Glomerular endothelial cell (primary cell): Measurements from ENCODE around the gene ANHX. TPM values are rescaled to one million over a fixed set of nuclear protein-coding genes. Genes with fewer than 3 reads are reported as not detected.
"Not testable (repeated sequence)": the region's sequence is repeated elsewhere in the genome, so short reads cannot be mapped to it uniquely, and the experiment has no call there.

Source experiments
- DNase-seq: peaks from one replicate; pipeline ENCODE4 v3.0.0-alpha.2; 2011; ENCODE audit warnings: low read depth, low spot score; ENCODE audit errors: extremely low read depth
- total RNA-seq: library from RNA; depleted of rRNA; stranded (reverse); fragments of >200 nt; gene quantifications from 2 replicates; pipeline ENCODE4 v1.2.3, GENCODE V29; 2015

The ANHX gene
- not detected in 2 replicates for total RNA-seq

DNA sequence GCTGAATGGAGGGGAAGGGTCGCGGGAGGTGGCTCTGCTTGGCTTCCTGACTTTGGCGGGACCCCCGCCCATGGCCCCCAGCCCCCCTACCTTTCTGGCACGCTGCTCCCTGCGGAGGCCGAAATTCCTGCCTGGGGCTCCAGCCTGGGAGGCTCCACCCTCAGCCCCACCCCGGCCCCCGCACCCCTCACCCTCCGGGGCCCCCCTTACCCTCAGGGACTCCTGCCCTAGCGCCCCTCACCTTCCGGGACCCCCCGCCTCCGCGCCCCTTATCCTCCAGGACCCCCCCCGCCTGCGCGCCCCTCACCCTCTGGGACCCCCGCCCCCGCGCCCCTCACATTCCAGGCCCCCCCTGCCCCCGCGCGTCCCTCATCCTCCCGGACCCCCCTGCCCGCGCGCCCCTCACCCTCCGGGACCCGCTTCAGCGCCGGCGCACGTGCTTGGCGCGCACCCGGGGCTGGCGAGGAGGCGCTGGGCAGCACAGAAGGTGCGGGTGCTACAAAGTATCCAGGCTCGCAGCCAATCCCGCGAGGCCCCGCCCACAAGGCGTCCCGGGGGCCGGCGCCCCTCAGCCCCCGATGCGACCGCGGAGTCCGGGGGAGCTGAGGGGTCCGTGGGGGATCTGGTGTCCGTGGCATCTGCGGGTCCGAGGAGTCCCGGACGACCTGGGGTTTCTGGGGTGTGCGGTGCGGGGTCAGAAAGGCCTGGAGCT is at the start of gene ANHX:
Gene ANHX, minus strand, starts transcription at position 477 of the 712 bp plus-strand sequence. CDS start 1,521 bp downstream, outside the sequence.
- no peak for DNase-seq

DNA sequence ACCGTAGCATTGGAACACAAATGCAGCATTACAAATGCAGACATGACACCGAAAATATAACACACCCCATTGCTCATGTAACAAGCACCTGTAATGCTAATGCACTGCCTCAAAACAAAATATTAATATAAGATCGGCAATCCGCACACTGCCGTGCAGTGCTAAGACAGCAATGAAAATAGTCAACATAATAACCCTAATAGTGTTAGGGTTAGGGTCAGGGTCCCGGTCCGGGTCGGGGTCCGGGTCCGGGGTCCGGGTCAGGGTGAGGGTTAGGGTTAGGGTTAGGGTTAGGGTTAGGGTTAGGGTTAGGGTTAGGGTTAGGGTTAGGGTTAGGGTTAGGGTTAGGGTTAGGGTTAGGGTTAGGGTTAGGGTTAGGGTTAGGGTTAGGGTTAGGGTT is 29.0 kb upstream of the ANHX start:
- DNase-seq = not testable (repeated sequence)

DNA sequence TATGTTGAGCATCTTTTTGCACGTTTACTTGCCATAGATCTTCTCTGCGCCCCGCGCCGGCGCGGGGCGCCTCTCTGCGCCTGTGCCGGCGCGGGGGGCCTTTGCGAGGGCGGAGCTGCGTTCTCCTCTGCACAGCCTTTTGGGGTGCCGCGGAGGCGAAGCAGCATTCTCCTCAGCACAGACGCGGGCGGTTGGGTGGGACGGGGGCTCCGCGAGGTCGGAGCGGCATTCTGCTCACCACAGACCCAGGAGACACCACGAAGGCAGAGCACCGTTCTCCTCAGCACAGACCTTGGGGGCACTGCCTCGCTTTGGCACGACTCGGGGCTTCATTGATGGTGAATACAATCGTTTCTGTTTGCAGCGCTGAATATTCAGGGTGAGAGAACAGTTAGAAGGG is 28.5 kb upstream of the ANHX start:
- DNase-seq = no peak

DNA sequence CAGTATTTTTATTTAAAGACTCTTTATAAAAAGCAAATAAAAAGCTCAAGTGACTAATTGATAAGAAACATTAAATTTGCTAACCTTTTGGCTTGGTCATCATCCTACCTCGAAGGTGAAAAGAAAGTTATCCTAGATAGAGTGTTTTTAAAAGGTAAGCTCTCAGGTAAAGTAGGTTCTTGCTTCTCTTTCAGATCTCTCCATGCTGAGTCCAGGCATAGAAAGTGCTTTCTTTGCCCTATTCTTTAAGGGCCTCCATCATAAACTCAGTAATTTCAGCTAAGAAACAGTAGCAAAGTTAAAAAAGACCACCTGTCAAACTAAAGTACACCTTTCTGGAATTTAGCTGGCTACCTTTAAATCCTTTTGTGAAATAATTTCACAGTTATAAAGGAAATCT is 20.6 kb upstream of the ANHX start:
- DNase-seq = no peak

DNA sequence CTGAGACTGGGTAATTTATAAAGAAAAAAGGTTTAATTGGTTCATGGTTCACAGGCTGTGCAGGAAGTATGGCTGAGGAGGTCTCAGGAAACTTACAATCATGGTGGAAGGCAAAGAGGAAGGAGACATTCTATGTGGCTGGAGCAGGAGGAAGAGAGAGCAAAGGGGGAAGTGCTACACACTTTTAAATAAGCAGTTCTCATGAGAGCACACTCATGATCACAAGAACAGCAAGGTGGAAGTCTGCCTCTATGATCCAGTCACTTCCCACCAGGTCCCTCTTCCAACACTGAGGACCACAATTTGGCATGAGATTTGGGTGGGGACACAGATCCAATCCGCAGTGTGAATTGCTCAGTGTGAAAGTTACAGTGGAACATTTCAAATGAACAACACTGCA is 20.2 kb upstream of the ANHX start:
- DNase-seq = not testable (repeated sequence)

DNA sequence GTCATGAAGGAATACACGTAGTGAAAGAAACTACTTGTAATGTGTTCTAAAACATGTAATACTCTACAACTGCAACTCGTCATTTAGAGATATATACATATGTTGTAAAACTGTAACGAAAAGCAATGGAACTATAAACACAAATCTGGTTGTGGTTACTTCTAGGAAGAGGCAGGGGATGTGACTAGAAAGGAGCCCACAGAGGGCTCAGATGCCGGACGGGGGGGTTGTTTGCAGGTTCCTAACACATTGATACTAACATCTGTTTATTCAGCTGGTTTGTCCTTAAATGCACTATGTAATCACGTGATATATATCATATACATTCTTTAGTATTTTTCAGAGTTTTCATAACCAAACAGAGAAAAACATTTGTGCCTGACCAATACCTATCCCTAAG is 16.1 kb upstream of the ANHX start:
- no peak for DNase-seq

DNA sequence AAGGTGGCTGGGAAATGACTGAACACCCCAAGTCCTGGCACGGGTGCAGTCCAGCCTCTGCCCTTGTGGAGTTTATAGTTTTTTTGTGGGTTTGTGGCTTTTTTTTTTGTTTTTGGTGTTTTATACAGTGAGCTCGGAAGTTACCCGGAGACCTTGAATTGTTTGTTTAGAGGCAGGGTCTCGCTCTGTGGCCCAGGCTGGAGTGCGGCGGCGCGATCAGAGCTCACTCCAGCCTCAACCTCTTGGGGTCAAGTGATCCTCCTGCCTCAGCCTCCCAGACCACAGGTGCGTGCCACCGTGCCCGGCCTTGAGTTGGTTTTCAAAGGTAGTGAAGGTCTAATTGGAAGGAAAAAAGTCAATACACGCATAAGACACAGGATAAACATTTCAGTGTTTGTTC is 879 bp upstream of the ANHX start:
- DNase-seq = no peak

DNA sequence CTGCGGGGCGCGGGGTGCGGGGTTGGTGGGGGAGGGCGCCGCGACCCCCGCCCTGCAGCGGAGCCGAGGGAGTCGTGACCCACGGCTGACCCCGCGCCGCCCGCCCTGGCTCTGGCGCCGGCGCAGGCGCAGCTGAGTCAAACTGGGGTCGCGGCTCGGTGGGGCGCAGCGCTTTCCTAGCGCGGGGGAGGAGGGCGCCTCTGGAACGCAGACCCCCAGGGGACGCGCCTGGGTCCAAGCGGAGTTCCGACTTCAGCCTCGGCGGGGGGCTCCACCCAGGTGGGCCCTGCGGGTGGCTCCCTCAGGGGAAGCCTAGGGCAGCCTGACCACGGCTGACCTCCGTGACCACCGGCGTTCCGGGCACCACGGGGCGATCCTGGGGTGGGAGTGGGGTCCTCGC is 467 bp upstream of the ANHX start:
- no peak for DNase-seq

DNA sequence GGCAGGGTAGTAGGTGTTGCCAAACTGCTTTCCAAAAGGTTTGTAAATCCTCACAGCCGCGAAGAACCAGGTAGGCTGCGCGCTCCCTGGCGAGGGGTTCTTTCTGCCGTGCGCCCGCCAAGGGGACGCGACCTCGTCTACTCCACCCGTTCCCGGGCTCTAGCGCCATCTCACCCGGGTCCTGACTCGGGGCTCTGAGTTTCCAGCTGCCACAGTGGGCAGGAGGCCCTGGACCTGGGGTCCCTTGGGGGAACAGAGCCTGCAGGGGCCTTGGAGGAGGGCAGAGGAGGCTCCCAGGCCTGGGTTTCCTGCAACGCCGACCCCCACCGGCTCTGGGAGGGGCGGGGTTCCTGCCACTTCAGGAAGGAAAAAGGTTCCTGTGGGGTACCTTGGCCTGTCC is 706 bp downstream of the ANHX start:
- no peak for DNase-seq

DNA sequence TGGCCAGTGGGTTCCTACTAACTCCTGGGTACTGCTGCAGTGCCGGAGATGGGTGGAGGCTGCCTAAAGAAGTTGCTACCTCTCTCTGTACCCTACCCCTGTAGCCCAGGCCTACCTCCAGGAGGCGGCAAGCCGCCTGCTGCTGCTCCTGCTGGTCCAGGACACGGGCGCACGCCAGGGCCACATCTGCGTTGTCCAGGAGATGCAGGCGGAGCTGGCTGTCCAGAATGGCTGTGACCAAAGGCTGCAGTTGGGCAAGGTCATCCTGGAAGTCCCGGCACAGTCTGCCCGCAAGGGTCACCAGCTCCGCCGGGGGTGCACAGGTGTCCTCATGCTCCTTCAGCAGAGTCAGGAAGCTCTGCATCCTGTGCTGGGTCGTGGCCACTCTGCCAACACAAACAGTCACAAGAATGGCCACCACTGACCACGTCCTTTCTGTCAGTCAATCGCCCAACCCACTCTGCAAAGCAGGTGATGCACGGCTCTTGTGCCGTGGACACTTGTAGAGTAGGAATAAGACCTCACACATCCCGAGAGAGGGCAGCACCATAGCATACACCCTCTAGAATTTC is 1.6 kb downstream of the ANHX start:
- DNase-seq = no peak

DNA sequence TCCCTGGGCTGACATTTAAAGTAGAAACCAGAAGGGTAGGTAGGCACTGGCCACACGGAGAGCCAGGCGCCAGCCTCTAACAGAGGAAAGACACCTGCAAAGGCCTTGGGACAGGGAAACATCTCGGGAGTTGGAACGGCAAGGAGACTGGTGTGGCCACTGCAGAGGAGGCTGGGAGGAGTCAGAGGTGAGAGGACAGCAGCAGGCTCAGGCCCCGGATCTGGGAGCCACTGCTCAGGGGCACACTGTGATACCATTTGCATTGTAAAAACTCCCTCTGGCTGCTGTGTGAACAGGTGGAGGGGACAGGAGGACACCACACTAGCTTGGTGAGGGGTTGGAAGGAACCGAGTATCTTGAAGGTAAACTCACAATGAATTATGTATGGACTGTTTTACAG is 2.7 kb downstream of the ANHX start:
- no peak for DNase-seq

DNA sequence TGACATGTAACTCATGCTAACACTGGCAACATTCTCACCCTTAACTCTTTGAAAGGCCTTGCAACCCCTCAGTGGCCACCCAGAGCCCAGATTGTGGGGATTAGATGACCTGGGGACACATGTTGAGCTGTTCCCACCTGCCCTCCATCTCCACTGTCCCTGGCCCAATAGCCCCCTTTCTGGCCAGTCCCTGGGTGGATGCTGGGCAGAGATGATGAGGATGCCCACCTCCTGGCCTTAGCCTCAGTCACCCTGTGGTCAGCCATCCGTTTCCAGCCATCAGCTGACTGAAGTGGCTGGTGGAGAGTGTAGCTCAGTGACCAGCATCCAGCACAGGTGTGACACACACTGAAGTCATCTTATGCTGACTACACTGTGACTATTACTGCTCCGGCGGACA is 4.7 kb downstream of the ANHX start:
- DNase-seq = no peak

DNA sequence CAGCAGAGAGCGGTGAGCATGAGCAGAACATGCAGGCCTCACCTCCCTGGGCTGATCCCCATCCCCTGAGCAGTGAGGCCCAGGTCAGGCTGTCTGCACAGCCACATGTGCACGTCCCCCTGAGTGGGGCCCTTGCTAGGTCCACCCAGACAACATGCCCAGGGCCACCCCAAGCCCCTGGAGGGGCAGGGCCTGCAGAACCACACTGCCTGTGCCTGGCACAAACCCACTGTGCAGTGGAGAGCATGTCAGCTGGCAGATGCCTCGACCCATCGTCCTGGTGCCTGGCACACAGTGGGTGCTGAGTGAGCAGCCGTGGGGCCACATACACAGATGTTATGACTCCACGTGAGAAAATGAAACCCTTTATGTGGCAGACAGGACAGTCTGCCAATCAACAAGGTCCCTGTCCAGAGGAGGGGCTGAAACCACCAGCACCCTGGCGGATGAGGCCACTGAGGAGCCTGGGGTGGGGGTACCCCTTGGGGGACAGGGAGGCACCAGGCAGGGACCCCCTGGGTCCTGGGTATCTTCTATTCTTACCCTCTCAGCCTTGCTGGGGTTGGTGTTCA is 8.3 kb downstream of the ANHX start:
- no peak for DNase-seq

DNA sequence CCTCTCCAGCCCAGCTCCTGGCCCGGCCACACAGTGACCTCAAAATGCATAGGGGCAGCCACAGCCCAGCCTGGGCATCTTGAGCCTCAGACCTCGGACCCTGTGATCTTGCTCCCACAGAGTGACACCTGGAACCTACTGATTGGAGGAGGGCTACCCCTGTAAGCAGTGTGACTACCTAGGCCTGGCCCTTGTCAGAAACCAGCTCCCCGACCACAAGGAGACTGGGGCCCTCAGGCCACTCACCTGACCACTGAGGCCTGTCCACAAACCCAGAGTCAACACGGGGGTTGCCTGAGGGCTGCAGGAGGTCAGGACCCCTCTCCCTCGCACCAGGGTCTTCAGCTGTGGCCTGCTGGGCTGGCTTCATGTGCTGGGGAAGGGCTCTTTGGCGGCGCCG is 9.0 kb downstream of the ANHX start:
- DNase-seq = no peak

DNA sequence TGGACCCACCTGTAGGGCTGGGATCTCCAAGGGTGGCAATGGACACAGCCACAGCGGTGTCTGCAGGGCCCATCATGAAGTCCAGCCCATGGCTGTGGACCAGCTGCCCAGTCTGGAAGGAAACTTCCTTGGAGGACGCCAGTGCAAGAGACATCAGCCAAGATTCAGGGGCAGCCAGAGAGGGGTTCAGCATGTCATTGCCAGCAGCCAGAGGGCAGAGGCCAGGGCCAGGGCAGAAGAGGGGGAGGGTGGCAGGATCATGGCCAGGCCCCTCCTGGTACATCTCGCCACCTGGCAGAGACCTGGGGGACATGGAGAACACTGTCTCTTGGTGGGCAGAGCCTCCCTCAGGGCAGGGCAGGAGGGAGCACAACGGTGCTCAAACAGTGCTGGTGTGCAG is 10.2 kb downstream of the ANHX start:
- DNase-seq = no peak

DNA sequence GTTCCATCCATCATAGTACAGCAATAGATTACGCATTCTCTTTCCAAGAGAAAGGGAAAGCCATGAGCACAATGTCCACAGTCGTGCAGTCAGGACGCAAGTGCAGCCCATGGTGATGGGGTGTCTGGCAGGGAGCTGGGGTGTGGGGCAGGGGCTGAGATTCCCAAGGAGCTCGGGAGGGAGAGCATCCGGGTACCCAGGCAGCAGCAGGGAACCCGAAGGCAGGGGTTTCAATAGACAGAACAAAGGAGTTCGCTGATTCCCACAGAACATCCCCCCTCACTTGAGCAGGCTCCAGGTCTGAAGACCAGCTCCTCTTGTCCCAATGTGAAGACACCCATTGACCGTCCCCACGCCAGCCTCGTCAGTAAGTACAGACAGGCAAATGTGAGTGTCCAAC is 13.5 kb downstream of the ANHX start:
- no peak for DNase-seq

DNA sequence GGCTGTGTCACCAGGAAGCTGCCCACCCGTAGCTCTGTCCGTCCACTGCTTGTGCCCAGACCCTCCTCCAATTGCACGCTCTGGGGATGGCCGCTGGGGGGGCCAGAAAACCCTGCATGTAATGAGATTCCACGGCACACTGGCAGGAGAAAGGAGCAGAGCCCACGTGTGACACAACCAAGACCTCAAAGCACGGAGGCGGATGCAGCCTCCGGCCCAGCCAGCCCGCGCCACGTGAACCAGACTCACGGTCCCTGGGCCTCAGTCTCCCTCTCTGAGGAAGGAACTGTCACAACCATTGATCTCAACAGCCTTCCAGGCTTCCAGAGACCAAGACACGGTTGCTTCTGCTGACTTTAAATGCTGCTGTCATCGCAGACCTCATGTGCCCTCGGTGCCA is 14.4 kb downstream of the ANHX start:
- DNase-seq = no peak

DNA sequence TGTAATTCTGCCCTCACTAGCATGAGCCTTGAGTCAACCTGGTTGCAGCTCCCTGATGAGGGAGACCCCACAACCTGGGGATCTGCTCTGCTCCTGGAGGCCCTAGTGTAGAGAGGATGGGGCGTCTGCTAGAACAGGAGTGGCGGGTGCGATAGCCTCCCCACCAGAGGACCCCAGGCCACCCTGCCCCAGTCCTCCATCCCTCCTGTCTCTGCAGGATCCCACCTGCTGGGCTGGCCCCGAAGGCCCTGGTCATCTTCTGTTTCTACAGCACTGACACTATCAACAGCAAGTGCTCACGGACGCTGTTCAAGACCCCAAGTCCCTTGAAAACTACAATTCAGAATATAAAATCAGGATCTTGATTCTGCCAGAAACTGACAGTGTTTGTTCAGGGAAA is 15.2 kb downstream of the ANHX start:
- no peak for DNase-seq

DNA sequence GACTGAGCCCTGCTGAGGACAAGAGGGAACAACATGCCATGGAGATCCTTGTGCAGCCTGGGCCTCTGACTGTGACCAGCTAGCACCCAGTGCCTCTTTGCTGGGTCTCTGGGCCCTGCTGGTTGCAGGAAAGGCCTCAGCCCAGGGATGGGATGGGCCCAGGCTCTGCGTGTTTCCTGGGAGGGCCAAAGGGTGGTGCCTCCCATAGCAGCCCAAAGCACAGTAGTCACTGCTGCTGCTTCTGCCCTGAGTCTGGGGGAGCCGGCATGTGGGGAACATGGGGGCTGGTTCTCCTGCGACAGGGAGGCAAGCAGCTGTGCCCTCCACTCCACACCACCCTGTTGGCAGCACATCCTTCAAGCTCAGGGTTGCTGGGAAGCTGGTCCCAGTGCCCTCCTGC is 18.5 kb downstream of the ANHX start:
- no peak for DNase-seq

DNA sequence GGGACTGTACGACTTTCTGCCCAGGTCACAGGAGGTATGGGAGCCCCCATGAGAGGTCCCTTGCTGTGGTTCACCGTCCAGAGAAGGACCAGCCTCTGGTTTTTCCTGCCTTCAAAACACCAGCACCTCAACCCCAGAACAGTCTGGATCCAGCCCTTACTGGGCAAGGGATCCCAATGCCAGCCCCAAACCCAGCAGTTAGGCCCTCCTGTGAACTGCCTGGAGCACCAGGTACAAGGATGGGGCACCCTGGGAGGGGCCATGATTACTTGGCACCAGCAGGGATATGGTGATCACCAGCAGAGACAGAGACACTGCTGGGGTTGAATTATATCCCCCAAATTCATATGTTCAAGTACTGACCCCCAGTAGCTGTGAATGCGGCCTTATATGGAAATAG is 20.0 kb downstream of the ANHX start:
- no peak for DNase-seq

DNA sequence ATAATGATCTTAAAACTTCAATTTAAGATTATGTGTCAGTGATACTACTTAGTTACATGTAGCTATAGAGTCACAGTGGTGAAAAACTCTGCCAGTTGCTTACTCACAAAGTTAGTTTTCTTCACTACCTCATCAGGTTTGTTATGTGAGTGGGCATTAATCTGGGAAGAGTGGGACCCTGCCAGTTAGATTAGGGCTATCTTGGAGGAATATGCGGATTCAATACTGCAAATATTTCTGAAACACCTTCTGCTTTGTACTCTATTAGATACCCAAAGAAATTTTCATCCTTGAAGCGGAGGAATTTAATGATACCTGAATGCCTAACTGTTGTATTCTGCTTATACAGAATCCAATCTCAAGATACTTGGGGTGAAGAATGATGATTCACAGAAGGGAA is 29.3 kb downstream of the ANHX start:
- DNase-seq = no peak

DNA sequence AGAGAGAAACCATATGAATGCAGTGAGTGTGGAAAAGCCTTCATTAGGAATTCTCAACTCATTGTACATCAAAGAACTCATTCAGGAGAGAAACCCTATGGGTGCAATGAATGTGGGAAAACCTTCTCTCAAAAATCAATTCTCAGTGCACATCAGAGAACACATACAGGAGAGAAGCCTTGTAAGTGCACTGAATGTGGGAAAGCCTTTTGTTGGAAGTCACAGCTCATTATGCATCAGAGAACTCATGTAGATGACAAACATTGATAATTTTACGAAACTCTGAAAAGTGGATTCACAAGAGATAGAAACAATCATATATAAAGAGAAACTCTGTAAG is 31.4 kb downstream of the ANHX start:
- DNase-seq = no peak
